Vagina (tissue), 2 donors: Measurements from ENCODE around the gene TRAPPC1. TPM values are rescaled to one million over a fixed set of nuclear protein-coding genes. Genes with fewer than 3 reads are reported as not detected.

ENCODE experiments used
- DNase-seq, 2 donors: peaks; one replicate each; pipeline ENCODE4 v3.0.0-alpha.2; 2017; ENCODE audit errors: extremely low spot score in 2 of 2
- H3K27ac ChIP-seq: fragments of 200-600 bp; sonication (generic); one replicate; pipeline ENCODE4 v1.5.1; 2019
- H3K27me3 ChIP-seq: fragments of 200-600 bp; sonication (generic); one replicate; pipeline ENCODE4 v1.5.1; 2019
- H3K36me3 ChIP-seq, 2 donors: fragments of 200-600 bp; sonication (generic); one replicate each; pipeline ENCODE4 v1.5.1; 2017 to 2019
- H3K4me1 ChIP-seq: fragments of 200-600 bp; sonication (generic); one replicate; pipeline ENCODE4 v1.5.1; 2019
- H3K4me3 ChIP-seq, 2 donors: fragments of 200-600 bp; sonication (generic); 1 replicate in 1 of 2; 2 replicates in 1 of 2; pipeline ENCODE4 v1.5.1; 2016 to 2019
- H3K9me3 ChIP-seq: fragments of 200-600 bp; sonication (generic); one replicate; pipeline ENCODE4 v1.5.1; 2019
- POLR2A ChIP-seq, 2 donors: fragments of 450-650 bp; IDR thresholded peaks; one replicate each; pipeline ENCODE4 v1.6.1; 2017; ENCODE audit warnings: antibody characterized with exemption in 2 of 2, mild to moderate bottlenecking in 2 of 2, moderate library complexity in 2 of 2
- POLR2AphosphoS5 ChIP-seq, 2 donors: sonication (generic); formaldehyde crosslinking; IDR thresholded peaks; one replicate each; pipeline ENCODE4 v1.9.0; 2017; ENCODE audit warnings: antibody characterized with exemption in 2 of 2, mild to moderate bottlenecking in 2 of 2, low read depth in 1 of 2; ENCODE audit not compliant: insufficient read depth in 1 of 2
- intact Hi-C: fragments of 100-400 bp; cut with DNase I; formaldehyde crosslinking; loops from one replicate; pipeline ENCODE4 v1.15.1; 2023
- total RNA-seq: library from RNA; depleted of rRNA; stranded (reverse); fragments of >200 nt; gene quantifications from one replicate; pipeline ENCODE4 v1.2.3, GENCODE V29; 2016
- TF ChIP-seq, protein P1 (sequence below), 3 experiments: fragments of 450-650 bp in 2 of 3; fragments of 200-600 bp in 1 of 3; sonication (generic) in 1 of 3; IDR thresholded peaks; one replicate each; pipeline ENCODE4 v1.5.1; 2017 to 2019; ENCODE audit warnings: antibody characterized with exemption in 3 of 3, mild to moderate bottlenecking in 2 of 3, moderate library complexity in 2 of 3

Gene TRAPPC1
- total RNA-seq, 1 donor from 2014 or later = 74.4 TPM

- intact Hi-C loops = no loop called here
- Histone ChIP-seq H3K36me3 (peaks cover 0 to 19% of the 10 kb centered on the region in 2 donors), H3K4me3 (peak overlapping the region; percentile 51 to 60), H3K4me1 (peaks cover 17% of the 10 kb centered on the region), H3K27ac (peak overlapping the region; percentile 95), H3K9me3 (no peaks in the 10 kb centered on the region), H3K27me3 (no peaks in the 10 kb centered on the region)
- TF ChIP-seq, protein P1, sequence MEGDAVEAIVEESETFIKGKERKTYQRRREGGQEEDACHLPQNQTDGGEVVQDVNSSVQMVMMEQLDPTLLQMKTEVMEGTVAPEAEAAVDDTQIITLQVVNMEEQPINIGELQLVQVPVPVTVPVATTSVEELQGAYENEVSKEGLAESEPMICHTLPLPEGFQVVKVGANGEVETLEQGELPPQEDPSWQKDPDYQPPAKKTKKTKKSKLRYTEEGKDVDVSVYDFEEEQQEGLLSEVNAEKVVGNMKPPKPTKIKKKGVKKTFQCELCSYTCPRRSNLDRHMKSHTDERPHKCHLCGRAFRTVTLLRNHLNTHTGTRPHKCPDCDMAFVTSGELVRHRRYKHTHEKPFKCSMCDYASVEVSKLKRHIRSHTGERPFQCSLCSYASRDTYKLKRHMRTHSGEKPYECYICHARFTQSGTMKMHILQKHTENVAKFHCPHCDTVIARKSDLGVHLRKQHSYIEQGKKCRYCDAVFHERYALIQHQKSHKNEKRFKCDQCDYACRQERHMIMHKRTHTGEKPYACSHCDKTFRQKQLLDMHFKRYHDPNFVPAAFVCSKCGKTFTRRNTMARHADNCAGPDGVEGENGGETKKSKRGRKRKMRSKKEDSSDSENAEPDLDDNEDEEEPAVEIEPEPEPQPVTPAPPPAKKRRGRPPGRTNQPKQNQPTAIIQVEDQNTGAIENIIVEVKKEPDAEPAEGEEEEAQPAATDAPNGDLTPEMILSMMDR (IDR thresholded peaks at IDR 0.05) = no peak
- TF ChIP-seq POLR2A (IDR thresholded peaks at IDR 0.05) = no peak
- TF ChIP-seq POLR2AphosphoS5 (IDR thresholded peaks at IDR 0.05; ENCODE audit: insufficient read depth in 1 of 2, low read depth in 1 of 2) = no peak
- peak in 1 of 2 donors; percentile 93 for DNase-seq
Observed at GRCh38 chr17:7915179-7915610, 16.6 kb downstream of the TRAPPC1 start.

DNA sequence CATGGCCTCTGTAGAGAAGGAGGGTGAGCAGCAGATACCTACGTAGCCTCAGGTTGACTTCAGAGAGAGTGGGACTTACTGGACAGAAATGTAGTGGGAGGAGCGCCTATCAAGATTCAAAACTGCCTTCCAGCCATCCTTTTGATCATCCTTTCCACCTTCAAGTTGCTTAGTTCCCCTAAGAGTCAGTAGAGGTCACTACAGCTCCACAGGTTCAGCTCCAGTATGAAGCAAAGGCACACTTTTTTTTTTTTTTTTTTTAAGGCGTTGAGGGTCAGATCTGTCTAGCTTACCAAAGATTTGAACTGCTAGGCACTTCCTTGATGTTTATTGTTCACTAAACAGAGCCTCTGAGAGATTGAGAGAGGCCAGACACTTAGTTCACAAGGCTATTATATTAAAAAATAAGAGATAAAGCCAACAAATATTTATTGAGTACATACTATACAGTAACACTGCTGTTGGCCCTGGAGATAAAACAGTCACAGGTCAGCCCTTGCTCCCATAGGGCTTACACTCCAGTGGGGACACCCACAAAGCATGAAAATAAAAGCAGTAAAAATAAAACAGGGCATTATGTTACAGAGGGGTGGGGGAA, 18.7 kb downstream of the TRAPPC1 start:
- Histone ChIP-seq H3K27ac (no peak overlapping the region), H3K9me3 (no peaks in the 10 kb centered on the region), H3K36me3 (peaks cover 0 to 41% of the 10 kb centered on the region in 2 donors), H3K4me1 (peaks cover 17% of the 10 kb centered on the region), H3K4me3 (no peak overlapping the region), H3K27me3 (no peaks in the 10 kb centered on the region)
- intact Hi-C loops = no loop called here
- TF ChIP-seq POLR2A (IDR thresholded peaks at IDR 0.05) (no peak), POLR2AphosphoS5 (IDR thresholded peaks at IDR 0.05; ENCODE audit: insufficient read depth in 1 of 2, low read depth in 1 of 2) (no peak)
- TF ChIP-seq, protein P1 (IDR thresholded peaks at IDR 0.05) = peak; percentile 19 to 48 (median 22)
- no peak for DNase-seq

- peaks cover 8% of the 10 kb centered on the region for H3K4me1 ChIP-seq
- H3K4me3 ChIP-seq = no peak overlapping the region
- no peaks in the 10 kb centered on the region for H3K27me3 ChIP-seq
- intact Hi-C loops = no loop called here
- no peaks in the 10 kb centered on the region for H3K9me3 ChIP-seq
- TF ChIP-seq POLR2A (IDR thresholded peaks at IDR 0.05) = no peak
- TF ChIP-seq, protein P1 (IDR thresholded peaks at IDR 0.05) = no peak
- no peak for TF ChIP-seq POLR2AphosphoS5 (IDR thresholded peaks at IDR 0.05; ENCODE audit: insufficient read depth in 1 of 2, low read depth in 1 of 2)
- no peak for DNase-seq
- H3K27ac ChIP-seq = no peak overlapping the region
- peaks cover 0 to 60% of the 10 kb centered on the region in 2 donors for H3K36me3 ChIP-seq
Observed at GRCh38 chr17:7911116-7911515, 20.6 kb downstream of the TRAPPC1 start.

- Histone ChIP-seq H3K9me3 (no peaks in the 10 kb centered on the region), H3K36me3 (peaks cover 0 to 64% of the 10 kb centered on the region in 2 donors), H3K27ac (no peak overlapping the region), H3K27me3 (no peaks in the 10 kb centered on the region), H3K4me3 (no peak overlapping the region), H3K4me1 (peaks cover 7% of the 10 kb centered on the region)
- intact Hi-C loops = no loop called here
- no peak for DNase-seq
- TF ChIP-seq, protein P1 (IDR thresholded peaks at IDR 0.05) = no peak
- no peak for TF ChIP-seq POLR2AphosphoS5 (IDR thresholded peaks at IDR 0.05; ENCODE audit: insufficient read depth in 1 of 2, low read depth in 1 of 2)
- no peak for TF ChIP-seq POLR2A (IDR thresholded peaks at IDR 0.05)
Observed at GRCh38 chr17:7910711-7911110, 21.0 kb downstream of the TRAPPC1 start.

GRCh38 chr17:7910281-7910680, 21.5 kb downstream of the TRAPPC1 start:
- TF ChIP-seq POLR2A (IDR thresholded peaks at IDR 0.05) (no peak), POLR2AphosphoS5 (IDR thresholded peaks at IDR 0.05; ENCODE audit: insufficient read depth in 1 of 2, low read depth in 1 of 2) (no peak)
- TF ChIP-seq, protein P1 (IDR thresholded peaks at IDR 0.05) = no peak
- peaks cover 0 to 68% of the 10 kb centered on the region in 2 donors for H3K36me3 ChIP-seq
- DNase-seq = no peak
- intact Hi-C loops = no loop called here
- H3K27me3 ChIP-seq = no peaks in the 10 kb centered on the region
- no peaks in the 10 kb centered on the region for H3K9me3 ChIP-seq
- no peak overlapping the region for H3K27ac ChIP-seq
- no peak overlapping the region for H3K4me3 ChIP-seq
- peaks cover 7% of the 10 kb centered on the region for H3K4me1 ChIP-seq
